COLO668 (cell line): Measurements from ENCODE around the gene KLK10.
A peak's percentile ranks its signal among the peaks of the same experiment; 100 is the strongest.

ENCODE experiments used
- DNase-seq: peaks from one replicate; lab custom pipeline; 2025; ENCODE audit not compliant: unreplicated experiment; lab: John Stamatoyannopoulos, UW

KLK10 gene

GRCh38 chr19:51019544-51019925, at the start of gene KLK10:
Gene KLK10, minus strand, starts transcription at chr19:51019709. Its CDS starts 579 bp downstream, at chr19:51019130.
- no peak for DNase-seq

GRCh38 chr19:51066393-51067186, 47.1 kb upstream of the KLK10 start:
- no peak for DNase-seq

- no peak for DNase-seq
These were observed 45.9 kb upstream of the KLK10 start for GRCh38 chr19:51065221-51065960.

GRCh38 chr19:51064534-51065220, 45.2 kb upstream of the KLK10 start, which contains the start of gene KLK13:
Gene KLK13, minus strand, starts transcription at chr19:51065092. Its CDS starts 25 bp downstream, at chr19:51065067.
- no peak for DNase-seq

GRCh38 chr19:51063664-51064063, 44.2 kb upstream of the KLK10 start:
- DNase-seq, result no peak

GRCh38 chr19:51060973-51061372, 41.5 kb upstream of the KLK10 start:
- DNase-seq, result no peak

- no peak for DNase-seq
These were observed 40.8 kb upstream of the KLK10 start for GRCh38 chr19:51060336-51060735.

- peak; percentile 16 for DNase-seq
These were observed 40.2 kb upstream of the KLK10 start for GRCh38 chr19:51059715-51060114.

GRCh38 chr19:51055866-51056265, 36.4 kb upstream of the KLK10 start:
- DNase-seq, result no peak

GRCh38 chr19:51047031-51047335, 27.5 kb upstream of the KLK10 start:
- no peak for DNase-seq

GRCh38 chr19:51044327-51044726, 24.8 kb upstream of the KLK10 start:
- no peak for DNase-seq

GRCh38 chr19:51043497-51043896, 24.0 kb upstream of the KLK10 start:
- DNase-seq, result no peak

- DNase-seq, result no peak
These were observed 20.6 kb upstream of the KLK10 start for GRCh38 chr19:51040151-51040550.

GRCh38 chr19:51036519-51036918, 17.0 kb upstream of the KLK10 start:
- no peak for DNase-seq

GRCh38 chr19:51034704-51035103, 15.2 kb upstream of the KLK10 start, which contains the start of gene KLK12:
Gene KLK12, minus strand, starts transcription at chr19:51035002. Its CDS starts 381 bp downstream, at chr19:51034621.
- DNase-seq, result peak; percentile 71

GRCh38 chr19:51031880-51032225, 12.3 kb upstream of the KLK10 start:
- no peak for DNase-seq

GRCh38 chr19:51031220-51031879, 11.8 kb upstream of the KLK10 start:
- no peak for DNase-seq

- DNase-seq, result no peak
These were observed 11.1 kb upstream of the KLK10 start for GRCh38 chr19:51030631-51031030.

GRCh38 chr19:51029718-51030117, 10.2 kb upstream of the KLK10 start:
- DNase-seq, result no peak

- no peak for DNase-seq
These were observed 8.4 kb upstream of the KLK10 start for GRCh38 chr19:51027873-51028272.

GRCh38 chr19:51027126-51027806, 7.8 kb upstream of the KLK10 start:
- DNase-seq, result no peak
